Activated CD4-positive, alpha-beta T cell treated with anti-CD3 and anti-CD28 coated beads, Interleukin-2, amount 50 U/mL, for 4 hours (primary cell): ENCODE data around the gene IFIT5.
"Not testable (repeated sequence)": the region's sequence is repeated elsewhere in the genome, so short reads cannot be mapped to it uniquely, and the experiment has no call there.

Source experiments
- DNase-seq, 2 experiments: peaks; one replicate each; pipeline ENCODE4 v3.0.0-alpha.2; 2020

IFIT5 gene

GRCh38 chr10:89438525-89438924, 24.2 kb downstream of the IFIT5 start:
- no peak for DNase-seq

DNA sequence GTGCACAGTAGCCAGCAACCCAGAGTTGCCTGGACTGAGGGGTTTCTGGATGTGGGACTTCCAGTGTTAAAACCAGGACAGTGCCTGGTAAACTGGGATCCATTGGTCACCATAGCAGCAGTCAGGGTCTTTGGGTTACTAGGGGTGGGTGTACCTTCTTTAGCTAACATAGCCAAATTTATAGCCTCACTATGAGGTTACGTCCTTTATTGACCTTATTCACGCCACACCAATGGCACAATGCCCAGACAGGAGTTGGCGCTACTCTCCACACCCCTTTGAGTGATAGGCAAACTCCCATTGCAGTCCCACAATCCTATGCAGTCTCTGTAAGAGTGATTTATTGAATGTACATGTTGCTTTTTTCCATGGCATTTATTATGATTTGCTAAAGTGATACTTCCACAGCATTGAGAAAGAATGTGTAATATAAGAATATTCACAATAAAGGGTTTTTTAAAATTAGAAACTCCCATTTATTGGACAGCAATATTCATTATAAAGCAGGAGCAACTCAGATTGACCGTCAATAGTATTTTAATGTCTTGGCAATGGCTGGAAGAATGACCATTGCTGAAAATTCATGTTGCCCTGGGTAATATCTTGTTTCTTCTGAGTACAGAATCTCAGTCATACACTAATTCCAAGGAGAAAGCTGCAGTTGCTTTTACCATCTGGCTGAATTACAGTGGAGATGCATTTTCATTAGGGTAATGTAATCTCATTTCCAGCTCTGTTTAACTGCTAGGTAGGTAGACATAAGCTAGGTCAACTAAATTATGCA, 26.1 kb downstream of the IFIT5 start:
- DNase-seq, result no peak

DNA sequence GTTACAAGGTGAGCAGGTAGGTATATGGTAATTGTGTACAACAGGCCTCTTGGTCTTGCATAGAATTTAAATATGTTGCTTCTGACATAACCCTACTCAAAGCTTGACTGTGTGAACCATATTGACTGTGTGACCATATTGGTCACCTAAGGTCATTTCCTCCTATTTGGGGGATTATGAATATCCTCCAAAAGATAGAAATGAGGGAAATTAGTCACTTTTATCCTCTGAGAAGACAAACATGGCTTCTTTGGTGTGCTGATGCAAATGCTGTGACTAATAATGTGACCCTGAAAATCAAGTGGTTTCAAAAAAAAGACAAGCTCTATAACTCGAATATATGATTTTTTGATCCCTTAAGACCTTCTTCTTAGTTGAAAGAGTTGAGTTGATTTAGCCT, 27.9 kb downstream of the IFIT5 start:
- no peak for DNase-seq

DNA sequence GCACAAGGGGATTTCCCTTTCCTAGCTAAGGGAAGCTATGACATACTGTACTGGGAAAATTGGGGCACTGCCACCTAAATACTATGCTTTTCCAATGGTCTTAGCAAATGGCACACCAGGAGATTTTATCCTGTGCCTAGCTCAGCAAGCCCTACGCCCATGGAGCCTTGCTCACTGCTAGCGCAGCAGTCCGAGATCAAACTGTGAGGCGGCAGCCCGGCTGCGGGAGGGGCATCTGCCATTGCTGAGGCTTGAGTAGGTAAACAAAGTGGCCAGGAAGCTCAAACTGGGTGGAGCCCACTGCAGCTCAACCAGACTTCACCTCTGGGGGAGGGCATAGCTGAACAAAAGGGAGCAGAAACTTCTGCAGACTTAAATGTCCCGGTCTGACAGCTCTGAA, 30.5 kb downstream of the IFIT5 start:
- DNase-seq, result not testable (repeated sequence)

- DNase-seq, result no peak
Measured at GRCh38 chr10:89450901-89451300, 36.5 kb downstream of the IFIT5 start.

GRCh38 chr10:89452193-89452592, 37.8 kb downstream of the IFIT5 start:
- DNase-seq, result no peak

GRCh38 chr10:89454561-89455347, 40.4 kb downstream of the IFIT5 start:
- DNase-seq, result no peak

- DNase-seq, result no peak
Measured at GRCh38 chr10:89458291-89458690, 43.9 kb downstream of the IFIT5 start.

- no peak for DNase-seq
Measured at GRCh38 chr10:89458784-89459183, 44.4 kb downstream of the IFIT5 start.

DNA sequence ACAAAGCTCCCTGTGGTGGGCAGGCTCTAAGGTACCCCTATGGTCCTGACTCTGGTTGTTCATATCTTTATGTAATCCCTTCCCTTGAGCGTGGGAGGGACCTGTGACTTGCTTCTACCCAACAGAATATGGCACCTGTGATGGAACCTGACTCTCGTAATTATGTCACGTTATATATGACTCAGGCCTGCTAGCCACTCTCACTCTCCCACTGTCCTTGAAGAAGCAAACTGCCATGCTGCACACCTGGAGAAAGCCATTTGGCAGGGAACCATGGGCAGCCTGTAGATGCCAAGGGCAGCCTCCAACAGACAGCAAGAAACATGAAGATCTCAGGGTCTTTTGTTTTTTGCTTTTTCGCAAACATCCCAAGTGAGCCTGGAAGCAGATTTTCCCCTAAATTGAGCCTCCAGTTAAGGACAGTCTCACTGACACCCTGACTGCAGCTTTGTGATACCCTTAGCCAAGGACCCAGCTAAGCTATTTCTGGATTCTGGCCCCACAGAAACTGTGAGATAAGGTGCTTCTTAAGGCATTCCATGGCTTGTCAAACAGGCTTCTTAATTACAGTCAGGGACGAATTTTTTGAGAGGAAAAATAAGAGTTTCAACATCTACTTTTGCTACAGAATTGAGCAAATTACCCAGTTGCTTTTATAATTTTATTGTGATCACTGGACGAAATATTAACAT, 49.6 kb downstream of the IFIT5 start:
- DNase-seq, result no peak

DNA sequence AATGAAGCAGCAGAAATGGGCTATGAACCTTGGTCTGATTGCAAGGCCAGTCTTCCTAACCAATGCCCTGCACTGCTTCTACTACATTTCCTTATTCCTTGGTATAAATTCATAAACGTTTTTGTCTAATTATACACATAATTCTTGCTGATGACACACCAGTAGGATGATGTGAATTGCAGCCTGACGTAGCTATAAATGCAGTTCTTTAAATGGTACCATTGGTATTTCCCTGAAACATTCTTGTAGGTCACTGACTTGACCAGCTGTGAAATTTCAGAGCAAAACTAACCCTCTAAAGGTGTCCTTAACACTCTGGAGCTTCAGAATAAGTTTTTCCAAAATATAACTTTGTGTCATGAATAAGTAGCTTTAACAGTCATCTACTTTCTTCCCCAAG, 50.8 kb downstream of the IFIT5 start:
- DNase-seq, result no peak

GRCh38 chr10:89466599-89467035, 52.2 kb downstream of the IFIT5 start:
- no peak for DNase-seq

DNA sequence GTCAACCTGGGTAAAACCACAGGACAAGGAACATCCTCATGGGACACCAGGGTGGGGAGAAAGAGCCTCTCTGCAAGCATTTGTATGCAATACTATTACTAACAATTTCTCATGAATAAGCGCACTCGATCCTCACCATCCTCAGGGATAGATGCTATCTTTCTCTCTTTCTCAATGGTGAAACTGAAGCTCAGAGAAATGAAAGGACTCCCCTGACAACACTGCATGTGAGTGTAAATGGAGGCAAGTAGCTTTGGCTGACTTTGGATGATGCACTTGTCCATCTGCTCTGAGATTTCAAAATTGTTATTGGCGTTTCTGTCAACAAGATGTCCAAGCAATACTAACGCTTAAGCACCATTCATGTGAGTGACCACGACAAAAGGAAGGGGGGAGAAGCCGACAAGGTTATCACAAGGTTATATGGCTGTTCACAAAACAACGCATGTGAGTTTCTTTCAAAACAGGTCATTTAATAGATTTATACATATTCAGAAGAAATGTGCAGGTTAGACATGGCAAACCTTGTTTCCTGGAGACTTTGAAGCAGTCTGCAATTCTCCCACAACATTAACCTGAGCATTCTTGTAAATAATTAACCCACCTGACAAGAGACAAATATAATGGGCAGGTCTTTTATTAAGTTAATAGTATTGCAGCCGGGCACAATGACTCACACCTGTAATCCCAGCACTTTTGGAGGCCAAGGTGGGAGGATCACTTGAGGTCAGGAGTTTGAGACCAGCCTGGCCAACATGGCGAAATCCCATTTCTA, 54.0 kb downstream of the IFIT5 start:
- no peak for DNase-seq

DNA sequence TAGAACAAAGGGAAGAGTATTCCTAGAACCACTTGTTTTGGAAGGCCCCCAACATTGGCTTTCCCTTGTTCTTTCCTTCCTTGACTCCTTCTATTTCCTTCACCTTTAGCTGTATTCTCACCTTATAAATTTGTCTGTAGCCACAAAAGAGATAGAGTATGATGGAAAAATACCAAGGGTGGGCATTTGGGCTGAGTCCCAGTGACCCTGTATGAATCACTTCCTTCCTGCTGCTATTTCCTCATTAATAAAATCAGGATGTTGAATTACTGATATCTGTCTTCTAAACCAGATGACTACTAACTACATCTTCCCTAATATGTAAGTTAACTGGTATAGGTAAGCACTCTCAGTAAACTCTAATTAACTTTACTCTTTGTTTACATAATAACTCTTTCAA, 55.1 kb downstream of the IFIT5 start:
- DNase-seq, result no peak
